Endothelial cell of umbilical vein (primary cell): ENCODE results near the gene MKLN1. TPM values are rescaled to one million over a fixed set of nuclear protein-coding genes. Genes with fewer than 3 reads are reported as not detected.

Experiments
- BruUV-seq: library from RNA; stranded (reverse); fragments of 400-500 nt; replicated peaks from 2 replicates; lab custom pipeline; 2021; lab: Mats Ljungman, UMichigan
- CTCF ChIA-PET: fragments of 300-600, 350-600 bp; sonication (Branson Sonifier 250); formaldehyde crosslinking; loops from one replicate; lab custom pipeline; 2021; ENCODE audit warnings: antibody characterized with exemption, inconsistent platforms; lab: Charles Lee
- POLR2A ChIA-PET: fragments of 300-600, 350-600 bp; sonication (Branson Sonifier 250); formaldehyde crosslinking; loops from one replicate; lab custom pipeline; 2021; ENCODE audit warnings: antibody characterized with exemption, inconsistent platforms; lab: Charles Lee
- DNase-seq: peaks from one replicate; pipeline ENCODE4 v3.0.0-alpha.2; 2011; ENCODE audit warnings: low read depth, low spot score
- FAIRE-seq: peaks from 2 replicates; lab custom pipeline; 2011; peaks lifted over from hg19 to GRCh38; lab: Jason Lieb, UNC
- H2AFZ ChIP-seq: 2 replicates; pipeline ENCODE4 v1.6.0; 2012; ENCODE audit warnings: low read depth, low read length, control low read depth, inconsistent platforms
- H3K27ac ChIP-seq: 2 replicates; pipeline ENCODE4 v1.5.1; 2011; ENCODE audit warnings: low read depth, mild to moderate bottlenecking, control low read depth, low read length, moderate library complexity; ENCODE audit not compliant: insufficient read depth
- H3K27me3 ChIP-seq, 2 experiments: 2 replicates each; pipeline versions ENCODE4 v1.6.0 to v1.6.1; 2011; ENCODE audit warnings: low read length in 2 of 2, mixed read lengths in 1 of 2; ENCODE audit not compliant: control insufficient read depth in 2 of 2, insufficient read depth in 2 of 2
- H3K36me3 ChIP-seq, 2 experiments: 2 replicates in 1 of 2; 3 replicates in 1 of 2; pipeline ENCODE4 v1.5.1; 2011; ENCODE audit warnings: low read length in 2 of 2, mild to moderate bottlenecking in 1 of 2, moderate library complexity in 1 of 2; ENCODE audit not compliant: control insufficient read depth in 2 of 2, insufficient read depth in 2 of 2; ENCODE audit errors: extremely low read depth in 1 of 2
- H3K4me1 ChIP-seq: 3 replicates; pipeline ENCODE4 v1.5.1; 2011; ENCODE audit warnings: mild to moderate bottlenecking, low read length; ENCODE audit not compliant: control insufficient read depth, insufficient read depth; ENCODE audit errors: extremely low read depth
- H3K4me2 ChIP-seq: 2 replicates; pipeline ENCODE4 v1.6.1; 2011; ENCODE audit warnings: low read length, control low read depth, mixed read lengths; ENCODE audit not compliant: insufficient read depth
- H3K4me3 ChIP-seq, 3 experiments: fragments of 200-600 bp in 1 of 3; sonication (generic), shearing (Covaris generic) in 1 of 3; replicated peaks in 1 of 3; 2 replicates each; pipeline ENCODE4 v1.5.1; 2011 to 2016; ENCODE audit warnings: control low read depth in 3 of 3, low read length in 3 of 3, mild to moderate bottlenecking in 2 of 3, inconsistent platforms in 1 of 3, low read depth in 1 of 3, moderate library complexity in 1 of 3; ENCODE audit not compliant: insufficient read depth in 1 of 3
- H3K79me2 ChIP-seq: 2 replicates; pipeline ENCODE4 v1.6.0; 2012; ENCODE audit warnings: low read length, inconsistent platforms; ENCODE audit not compliant: control insufficient read depth, insufficient read depth
- H3K9ac ChIP-seq: replicated peaks from 2 replicates; pipeline ENCODE3; 2011; ENCODE audit warnings: low read length, control low read depth; ENCODE audit not compliant: insufficient read depth; ENCODE audit errors: extremely low read depth
- H3K9me1 ChIP-seq: replicated peaks from 3 replicates; pipeline ENCODE4 v1.6.0; 2011; ENCODE audit warnings: mild to moderate bottlenecking, low read length; ENCODE audit not compliant: control insufficient read depth, insufficient read depth; ENCODE audit errors: extremely low read depth
- H3K9me3 ChIP-seq: replicated peaks from 2 replicates; pipeline ENCODE4 v1.5.1; 2012; ENCODE audit warnings: low read length, inconsistent platforms; ENCODE audit not compliant: control insufficient read depth, insufficient read depth
- H4K20me1 ChIP-seq: replicated peaks from 2 replicates; pipeline ENCODE3; 2011; ENCODE audit warnings: mild to moderate bottlenecking, low read length; ENCODE audit not compliant: control insufficient read depth, insufficient read depth; ENCODE audit errors: extremely low read depth
- EZH2 ChIP-seq: IDR thresholded peaks from 2 replicates; pipeline ENCODE4 v1.6.1; 2012; ENCODE audit warnings: borderline replicate concordance, low read depth, mild to moderate bottlenecking, moderate library complexity, low read length, inconsistent platforms; ENCODE audit not compliant: severe bottlenecking
- FOS ChIP-seq: IDR thresholded peaks from 2 replicates; pipeline ENCODE4 v1.6.1; 2011; ENCODE audit warnings: mild to moderate bottlenecking, low read length, moderate library complexity, borderline replicate concordance; ENCODE audit not compliant: insufficient read depth
- GATA2 ChIP-seq: IDR thresholded peaks from 2 replicates; pipeline ENCODE4 v1.7.0; 2011; ENCODE audit warnings: low read depth, mild to moderate bottlenecking, moderate library complexity, mixed read lengths, low read length; ENCODE audit not compliant: insufficient read length, insufficient read depth
- JUN ChIP-seq: IDR thresholded peaks from 2 replicates; pipeline ENCODE4 v1.6.1; 2011; ENCODE audit warnings: borderline replicate concordance, low read depth; ENCODE audit not compliant: insufficient read length, insufficient read depth
- MYC ChIP-seq: IDR thresholded peaks from one replicate; pipeline ENCODE4 v1.6.1; 2011; ENCODE audit warnings: mild to moderate bottlenecking, low read depth, low read length
- POLR2A ChIP-seq: IDR thresholded peaks from 2 replicates; pipeline ENCODE4 v1.6.1; 2012; ENCODE audit warnings: low read depth, mild to moderate bottlenecking, control low read depth, low read length
- POLR2AphosphoS5 ChIP-seq: IDR thresholded peaks from 2 replicates; pipeline ENCODE4 v1.6.1; 2012; ENCODE audit warnings: low read depth, mild to moderate bottlenecking, control low read depth, low read length, moderate library complexity; ENCODE audit not compliant: insufficient read depth
- dilution Hi-C: fragments of 300-500 bp; cut with MboI; formaldehyde crosslinking; loops from one replicate; pipeline ENCODE4 v1.15.0; 2019; ENCODE audit warnings: low sequenced_read_pairs; ENCODE audit not compliant: extremely low pct_ligation_motif_present
- intact Hi-C: fragments of 100-400 bp; cut with micrococcal nuclease; formaldehyde crosslinking; loops from one replicate; pipeline ENCODE4 v1.10.0; 2022
- polyA plus RNA-seq, 4 experiments: library from polyadenylated mRNA; depleted of rRNA in 3 of 4; stranded (reverse) in 3 of 4; unstranded in 1 of 4; fragments of >200 nt; gene quantifications; 2 replicates each; pipeline versions ENCODE4 v1.2.1 to v1.2.3, GENCODE V29; 2011 to 2012; ENCODE audit warnings: missing spikeins in 1 of 4
- total RNA-seq: library from RNA; stranded (reverse); gene quantifications from 2 replicates; pipeline ENCODE4 v1.2.3, GENCODE V29; 2021
- TF ChIP-seq, protein P1 (sequence below), 2 donors: IDR thresholded peaks; 1 replicate in 1 of 2; 2 replicates in 1 of 2; pipeline ENCODE4 v1.5.1; 2011; ENCODE audit warnings: low read length in 2 of 2, mild to moderate bottlenecking in 2 of 2, moderate library complexity in 2 of 2, control low read depth in 1 of 2, inconsistent platforms in 1 of 2, low read depth in 1 of 2; ENCODE audit not compliant: insufficient read depth in 1 of 2; ENCODE audit errors: extremely low read depth in 1 of 2
- TF ChIP-seq, protein P2 (sequence below): IDR thresholded peaks from 2 replicates; pipeline ENCODE4 v1.6.1; 2011; ENCODE audit not compliant: insufficient read depth, insufficient read length

MKLN1 gene
- total and polyA plus RNA-seq, 2 donors (not counting 3 experiments of a cell fraction or from before 2014, with no cell fraction given): 12.2 to 32.1 TPM

DNA sequence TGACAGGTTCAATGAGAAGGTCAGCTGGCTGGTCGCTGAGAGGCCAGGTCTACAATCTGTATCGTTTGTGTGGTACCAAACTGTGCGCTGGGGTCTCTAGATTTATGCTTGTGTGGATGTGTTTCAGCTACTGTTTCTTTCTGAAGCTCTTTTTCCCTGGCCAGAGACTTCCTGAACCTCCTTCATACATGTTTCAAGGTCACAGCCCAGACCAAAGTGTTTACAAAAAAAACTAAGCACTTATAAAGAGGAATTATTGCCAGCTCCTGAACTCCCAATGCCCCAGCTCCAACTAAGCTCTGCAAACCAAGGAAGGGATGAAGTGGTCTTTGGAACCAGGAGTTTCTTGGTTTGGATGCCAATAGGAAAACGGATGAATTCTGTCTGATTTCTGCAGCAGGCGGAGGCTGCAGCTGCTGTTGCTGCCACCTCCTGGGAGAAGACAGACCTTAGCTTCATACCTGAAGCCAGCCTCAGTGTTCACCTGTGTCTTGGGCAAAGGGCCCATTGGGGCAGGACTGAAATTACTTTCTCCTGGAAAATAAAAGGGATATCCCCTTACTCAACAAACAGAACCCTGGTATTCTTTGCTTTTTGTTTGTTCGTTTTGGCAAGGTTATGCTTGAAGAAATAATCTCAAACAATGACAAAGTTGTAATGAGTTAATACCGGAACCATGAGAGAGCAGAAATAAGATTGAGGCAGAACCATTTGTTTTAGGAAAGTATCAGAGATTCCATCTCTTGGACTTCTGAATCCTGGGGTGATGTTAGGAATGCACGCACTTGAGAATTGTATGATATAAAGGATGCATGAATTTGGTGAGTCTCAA, 24.6 kb upstream of the MKLN1 start:
- intact Hi-C loops: loop anchor here (1.0 kb wide), 1 partner anchor 234 kb away; no protein-coding TSS in a partner anchor
- H3K4me2 ChIP-seq: no peak overlapping the region
- H2AFZ ChIP-seq: no peak overlapping the region
- TF ChIP-seq, protein P1, sequence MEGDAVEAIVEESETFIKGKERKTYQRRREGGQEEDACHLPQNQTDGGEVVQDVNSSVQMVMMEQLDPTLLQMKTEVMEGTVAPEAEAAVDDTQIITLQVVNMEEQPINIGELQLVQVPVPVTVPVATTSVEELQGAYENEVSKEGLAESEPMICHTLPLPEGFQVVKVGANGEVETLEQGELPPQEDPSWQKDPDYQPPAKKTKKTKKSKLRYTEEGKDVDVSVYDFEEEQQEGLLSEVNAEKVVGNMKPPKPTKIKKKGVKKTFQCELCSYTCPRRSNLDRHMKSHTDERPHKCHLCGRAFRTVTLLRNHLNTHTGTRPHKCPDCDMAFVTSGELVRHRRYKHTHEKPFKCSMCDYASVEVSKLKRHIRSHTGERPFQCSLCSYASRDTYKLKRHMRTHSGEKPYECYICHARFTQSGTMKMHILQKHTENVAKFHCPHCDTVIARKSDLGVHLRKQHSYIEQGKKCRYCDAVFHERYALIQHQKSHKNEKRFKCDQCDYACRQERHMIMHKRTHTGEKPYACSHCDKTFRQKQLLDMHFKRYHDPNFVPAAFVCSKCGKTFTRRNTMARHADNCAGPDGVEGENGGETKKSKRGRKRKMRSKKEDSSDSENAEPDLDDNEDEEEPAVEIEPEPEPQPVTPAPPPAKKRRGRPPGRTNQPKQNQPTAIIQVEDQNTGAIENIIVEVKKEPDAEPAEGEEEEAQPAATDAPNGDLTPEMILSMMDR (IDR thresholded peaks at IDR 0.05; ENCODE audit: extremely low read depth in 1 of 2, insufficient read depth in 1 of 2, low read depth in 1 of 2, low read length in 2 of 2): peak; percentile 20 to 42
- TF ChIP-seq EZH2: no peak
- H3K79me2 ChIP-seq: no peaks in the 10 kb centered on the region
- no peak overlapping the region for H3K4me3 ChIP-seq
- dilution Hi-C loops: no loop called here
- H3K27me3 ChIP-seq: no peaks in the 10 kb centered on the region
- no peak overlapping the region for H3K9ac ChIP-seq
- H3K9me3 ChIP-seq: no peaks in the 10 kb centered on the region
- ChIA-PET POLR2A (no interaction called here), CTCF (interaction anchor here (0.9 to 2.9 kb wide), 11 partner anchors 10 to 321 kb away, joined by 3 to 17 read pairs (median 5); no protein-coding TSS in a partner anchor)
- H3K36me3 ChIP-seq: no peaks in the 10 kb centered on the region
- DNase-seq (peak; percentile 33), FAIRE-seq (no peak)
- no peak overlapping the region for H3K27ac ChIP-seq
- H3K4me1 ChIP-seq: no peaks in the 10 kb centered on the region
- no peaks in the 10 kb centered on the region for H4K20me1 ChIP-seq
- no TSS peak for BruUV-seq
- no peaks in the 10 kb centered on the region for H3K9me1 ChIP-seq

DNA sequence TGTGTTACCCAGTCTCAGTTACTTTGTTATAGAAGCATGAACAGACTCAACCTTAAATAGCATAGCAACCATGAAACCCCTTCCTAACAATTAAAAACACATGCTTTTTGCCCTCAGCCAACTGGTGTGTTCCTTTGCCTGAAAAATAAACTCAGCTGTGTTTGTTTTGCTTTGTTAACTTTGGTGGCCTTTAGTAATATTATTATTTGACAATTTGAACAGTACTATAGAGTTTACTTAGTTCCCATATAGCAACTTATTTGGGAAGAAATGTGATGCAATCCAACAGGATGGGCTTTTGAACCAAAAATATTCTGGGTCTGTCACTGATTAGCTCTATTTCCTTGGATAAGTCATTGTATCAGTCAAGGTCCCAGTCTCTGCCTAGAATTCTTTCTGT, 22.5 kb upstream of the MKLN1 start:
- ChIA-PET POLR2A (no interaction called here), CTCF (interaction anchor here (0.8 kb wide), 1 partner anchor 236 kb away, joined by 4 read pairs; no protein-coding TSS in a partner anchor)
- Histone ChIP-seq H3K27ac (no peak overlapping the region), H4K20me1 (no peaks in the 10 kb centered on the region), H3K4me1 (no peaks in the 10 kb centered on the region), H3K9me1 (no peaks in the 10 kb centered on the region), H3K36me3 (no peaks in the 10 kb centered on the region), H3K4me3 (no peak overlapping the region), H3K27me3 (no peaks in the 10 kb centered on the region), H2AFZ (no peak overlapping the region), H3K79me2 (no peaks in the 10 kb centered on the region), H3K4me2 (no peak overlapping the region), H3K9me3 (no peaks in the 10 kb centered on the region), H3K9ac (no peak overlapping the region)
- no TSS peak for BruUV-seq
- dilution Hi-C loops (no loop called here), intact Hi-C loops (no loop called here)
- DNase-seq: no peak
- no peak for FAIRE-seq
- TF ChIP-seq GATA2 (no peak), EZH2 (no peak), FOS (no peak), POLR2A (no peak), MYC (no peak), POLR2AphosphoS5 (no peak), JUN (no peak)
- TF ChIP-seq, protein P2, sequence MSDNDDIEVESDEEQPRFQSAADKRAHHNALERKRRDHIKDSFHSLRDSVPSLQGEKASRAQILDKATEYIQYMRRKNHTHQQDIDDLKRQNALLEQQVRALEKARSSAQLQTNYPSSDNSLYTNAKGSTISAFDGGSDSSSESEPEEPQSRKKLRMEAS: no peak
- TF ChIP-seq, protein P1 (IDR thresholded peaks at IDR 0.05; ENCODE audit: extremely low read depth in 1 of 2, insufficient read depth in 1 of 2, low read depth in 1 of 2, low read length in 2 of 2): no peak
